ENCODE data around the gene ZNF367. TPM values are rescaled to one million over a fixed set of nuclear protein-coding genes. Genes with fewer than 3 reads are reported as not detected.
"Not testable (repeated sequence)": the region's sequence is repeated elsewhere in the genome, so short reads cannot be mapped to it uniquely, and the experiment has no call there.

Gene ZNF367
- total RNA-seq, 1 donor from 2014 or later, result 2.5 TPM

GRCh38 chr9:96379461-96379860, 38.7 kb downstream of the ZNF367 start:
- ATAC-seq (no peak), DNase-seq (no peak)
- intact Hi-C loops (cut with micrococcal nuclease), result no loop called here

- ATAC-seq (no peak), DNase-seq (no peak)
- intact Hi-C loops (cut with micrococcal nuclease), result no loop called here
Observed at GRCh38 chr9:96378187-96378586, 40.0 kb downstream of the ZNF367 start.

- DNase-seq (no peak), ATAC-seq (peak; percentile 80)
- intact Hi-C loops (cut with micrococcal nuclease), result no loop called here
Observed at GRCh38 chr9:96376891-96377874, 41.0 kb downstream of the ZNF367 start.

GRCh38 chr9:96375507-96375906, 42.7 kb downstream of the ZNF367 start:
- intact Hi-C loops (cut with micrococcal nuclease); ATAC-seq; DNase-seq: not testable (repeated sequence)

GRCh38 chr9:96367943-96368342, 50.2 kb downstream of the ZNF367 start:
- ATAC-seq, result no peak
- intact Hi-C loops (cut with micrococcal nuclease), result no loop called here
- DNase-seq, result no peak

GRCh38 chr9:96363175-96363967, 54.8 kb downstream of the ZNF367 start:
- DNase-seq (no peak), ATAC-seq (no peak)
- intact Hi-C loops (cut with micrococcal nuclease), result no loop called here

GRCh38 chr9:96362119-96362518, 56.1 kb downstream of the ZNF367 start:
- ATAC-seq; DNase-seq; intact Hi-C loops (cut with micrococcal nuclease): not testable (repeated sequence)

DNA sequence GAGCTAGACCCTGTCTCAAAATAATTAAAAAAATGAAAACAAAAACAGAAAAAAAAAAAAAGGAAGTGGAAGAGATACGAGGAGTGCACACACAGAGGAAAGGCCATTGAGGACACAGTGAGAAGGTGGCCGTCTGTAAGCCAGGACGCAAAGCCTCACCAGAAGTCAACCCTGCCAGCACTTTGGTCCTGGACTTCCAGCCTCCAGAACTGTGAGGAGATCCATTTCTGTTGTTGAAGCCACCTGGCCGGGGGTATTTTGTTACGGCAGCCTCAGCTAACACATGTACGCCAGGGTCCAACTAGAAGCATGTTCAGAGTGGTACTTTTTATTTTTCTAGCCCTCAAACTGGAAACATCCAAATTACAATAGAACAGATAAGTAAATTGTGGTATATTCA, 56.5 kb downstream of the ZNF367 start:
- intact Hi-C loops (cut with micrococcal nuclease), result no loop called here
- ATAC-seq, result no peak
- no peak for DNase-seq

GRCh38 chr9:96360976-96361375, 57.2 kb downstream of the ZNF367 start:
- intact Hi-C loops (cut with micrococcal nuclease), result no loop called here
- ATAC-seq (no peak), DNase-seq (no peak)

DNA sequence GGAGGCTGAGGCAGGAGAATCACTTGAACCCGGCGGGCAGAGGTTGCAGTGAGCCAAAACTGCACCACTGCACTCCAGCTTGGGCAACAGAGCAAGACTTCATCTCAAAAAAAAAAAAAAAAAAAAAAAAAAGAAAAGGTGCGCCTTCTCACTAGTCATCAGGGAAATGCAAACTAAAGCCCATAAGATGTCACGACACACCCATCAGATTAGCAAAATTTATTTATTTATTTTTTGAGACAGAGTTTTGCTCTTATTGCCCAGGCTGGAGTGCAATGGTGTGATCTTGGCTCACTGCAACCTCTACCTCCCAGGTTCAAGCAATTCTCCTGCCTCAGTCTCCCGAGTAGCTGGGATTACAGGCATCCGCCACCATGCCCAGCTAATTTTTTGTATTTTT, 57.6 kb downstream of the ZNF367 start:
- ATAC-seq; DNase-seq; intact Hi-C loops (cut with micrococcal nuclease): not testable (repeated sequence)

GRCh38 chr9:96350866-96351265, 67.3 kb downstream of the ZNF367 start:
- no peak for ATAC-seq
- no peak for DNase-seq
- intact Hi-C loops (cut with micrococcal nuclease), result no loop called here

- intact Hi-C loops (cut with micrococcal nuclease), result no loop called here
- no peak for DNase-seq
- no peak for ATAC-seq
Observed at GRCh38 chr9:96348261-96348660, 69.9 kb downstream of the ZNF367 start.

DNA sequence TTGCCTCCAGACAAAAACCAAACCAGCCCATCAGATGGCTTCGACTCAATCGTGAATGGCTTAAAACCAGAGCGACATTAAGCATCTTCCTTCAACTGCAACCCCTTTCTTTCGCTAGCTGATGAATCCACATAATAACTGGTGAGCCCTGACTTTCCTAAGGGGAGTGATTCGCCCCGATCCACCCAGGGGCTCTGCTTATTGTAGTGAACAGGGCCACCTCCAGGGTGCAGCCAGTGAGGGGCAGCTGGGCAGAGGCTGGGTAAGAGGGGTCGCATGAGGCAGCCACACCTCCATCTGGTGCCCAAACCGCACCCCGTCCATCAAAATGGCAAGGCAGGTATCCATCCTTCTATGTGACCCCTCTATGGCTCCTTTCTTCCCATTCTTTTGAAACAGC, 72.6 kb downstream of the ZNF367 start:
- ATAC-seq (peak; percentile 25), DNase-seq (no peak)
- intact Hi-C loops (cut with micrococcal nuclease), result no loop called here

- intact Hi-C loops (cut with micrococcal nuclease), result no loop called here
- DNase-seq (peak; percentile 36), ATAC-seq (peak; percentile 84)
Observed at GRCh38 chr9:96344458-96345180, 73.6 kb downstream of the ZNF367 start.

DNA sequence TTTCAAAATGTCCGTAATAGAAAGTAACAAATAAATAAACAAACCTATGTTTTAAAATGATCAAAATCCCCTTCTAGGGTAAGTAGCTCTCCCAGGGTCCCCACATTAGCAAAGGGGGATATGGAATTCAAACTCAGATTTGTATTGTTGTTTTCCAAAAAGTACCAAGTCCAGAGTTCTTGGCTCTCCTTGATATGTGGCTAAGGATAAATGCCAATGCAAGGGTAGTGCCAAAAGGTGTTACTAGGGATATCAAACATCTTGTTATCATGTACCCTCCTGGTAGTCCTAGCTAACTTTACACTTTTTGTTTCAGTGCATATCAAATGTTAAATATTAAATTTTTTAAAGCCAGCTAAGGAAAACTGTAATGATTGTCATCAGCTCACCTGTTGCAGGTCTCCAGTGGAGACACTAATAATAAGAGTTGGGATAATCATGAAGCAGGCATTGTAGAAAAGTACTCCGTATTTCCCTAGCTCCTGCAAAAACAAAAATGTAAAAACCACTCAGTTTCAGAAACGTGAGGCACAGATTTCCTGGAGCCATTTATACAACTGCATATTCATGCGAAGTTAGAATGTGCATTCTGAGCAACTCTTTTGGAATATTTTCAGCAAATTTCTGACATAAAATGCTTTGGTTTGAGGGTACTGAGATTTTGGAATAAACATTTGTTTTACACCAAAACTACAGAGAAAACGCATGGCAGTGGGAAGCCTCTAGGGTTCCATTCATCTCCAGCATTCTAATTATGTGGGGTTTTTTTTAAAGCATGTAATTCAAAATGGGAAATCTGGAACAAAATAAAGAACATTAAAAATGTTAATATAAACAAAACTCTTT, 74.4 kb downstream of the ZNF367 start:
- DNase-seq (no peak), ATAC-seq (no peak)
- intact Hi-C loops (cut with micrococcal nuclease), result no loop called here

DNA sequence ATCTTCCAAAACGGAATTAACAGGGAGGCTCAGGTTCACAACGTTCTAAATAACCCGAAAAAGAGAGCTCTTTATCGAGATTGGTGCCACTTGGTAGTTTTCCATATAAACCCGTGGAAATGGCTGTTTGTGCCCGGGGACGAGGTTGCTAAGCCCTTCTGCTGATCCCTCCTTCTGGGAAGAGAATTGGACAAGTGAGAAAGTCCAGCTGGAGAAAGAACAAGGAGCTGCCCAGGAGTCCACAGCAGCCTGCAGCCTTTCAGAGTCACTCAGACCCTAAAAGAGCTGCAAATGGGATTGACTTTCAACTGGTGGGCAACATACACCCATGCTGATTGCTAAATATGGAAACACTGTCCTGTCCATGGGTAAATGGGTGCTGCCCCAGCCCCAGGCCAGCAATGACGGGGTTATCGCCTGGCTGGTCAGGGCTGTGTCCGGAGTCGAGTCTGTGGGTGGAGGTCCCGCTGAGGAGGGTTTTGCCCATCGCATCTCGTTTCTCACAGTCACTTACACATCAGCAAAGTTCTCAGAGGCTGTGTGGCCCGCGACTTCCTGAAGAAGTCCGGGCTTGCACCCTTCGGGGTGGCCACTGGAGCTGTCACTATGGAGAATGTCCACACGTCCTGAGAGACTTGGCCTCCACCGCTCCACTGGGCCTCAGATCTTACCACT, 75.5 kb downstream of the ZNF367 start:
- intact Hi-C loops (cut with micrococcal nuclease), result no loop called here
- ATAC-seq (no peak), DNase-seq (no peak)

DNA sequence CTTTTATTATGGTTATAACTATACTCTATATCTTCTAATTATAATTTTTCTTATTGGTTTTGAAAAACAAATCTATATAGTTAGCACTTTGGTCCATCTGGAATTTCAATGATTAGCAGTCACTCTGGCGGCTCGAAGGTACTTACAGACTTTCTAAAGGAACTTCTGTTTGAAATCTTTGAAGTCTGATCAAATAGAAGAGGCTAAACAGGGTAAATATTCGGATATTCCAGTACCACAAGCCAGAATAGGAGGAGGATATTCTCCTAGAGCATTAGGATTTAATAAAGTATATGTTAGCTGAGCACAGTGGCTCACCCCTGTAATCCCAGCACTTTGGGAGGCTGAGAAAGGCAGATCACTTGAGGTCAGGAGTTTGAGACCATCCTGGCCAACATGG, 77.5 kb downstream of the ZNF367 start:
- ATAC-seq, result no peak
- intact Hi-C loops (cut with micrococcal nuclease), result no loop called here
- DNase-seq, result no peak

DNA sequence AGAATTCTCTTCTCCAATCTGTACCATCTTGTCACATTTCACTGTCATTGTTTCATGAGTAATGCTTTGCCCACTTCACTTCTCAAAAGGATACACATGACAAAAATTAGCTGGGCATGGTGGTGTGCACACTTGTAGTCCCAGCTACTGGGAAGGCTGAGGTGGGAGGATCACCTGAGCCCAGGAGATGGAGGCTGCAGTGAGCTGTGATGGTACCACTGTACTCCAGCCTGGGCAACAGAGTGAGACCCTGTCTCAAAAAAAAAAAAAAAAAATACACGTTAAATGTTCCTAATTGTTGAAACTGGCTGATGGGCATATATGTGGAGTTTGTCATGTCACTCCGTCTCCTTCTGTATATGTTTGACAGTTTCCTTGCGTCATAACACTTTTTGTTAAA, 79.9 kb downstream of the ZNF367 start:
- ATAC-seq, result no peak
- DNase-seq, result no peak
- intact Hi-C loops (cut with micrococcal nuclease), result no loop called here
